GM21423 (cell line): ENCODE data around the gene CXCR5.

ENCODE experiments used
- ATAC-seq: cut with Tn5 transposase; IDR thresholded peaks from one replicate; pipeline ENCODE4 v1.9.1; 2021; ENCODE audit warnings: mild to moderate bottlenecking, moderate library complexity; ENCODE audit not compliant: unreplicated experiment

CXCR5 gene

DNA sequence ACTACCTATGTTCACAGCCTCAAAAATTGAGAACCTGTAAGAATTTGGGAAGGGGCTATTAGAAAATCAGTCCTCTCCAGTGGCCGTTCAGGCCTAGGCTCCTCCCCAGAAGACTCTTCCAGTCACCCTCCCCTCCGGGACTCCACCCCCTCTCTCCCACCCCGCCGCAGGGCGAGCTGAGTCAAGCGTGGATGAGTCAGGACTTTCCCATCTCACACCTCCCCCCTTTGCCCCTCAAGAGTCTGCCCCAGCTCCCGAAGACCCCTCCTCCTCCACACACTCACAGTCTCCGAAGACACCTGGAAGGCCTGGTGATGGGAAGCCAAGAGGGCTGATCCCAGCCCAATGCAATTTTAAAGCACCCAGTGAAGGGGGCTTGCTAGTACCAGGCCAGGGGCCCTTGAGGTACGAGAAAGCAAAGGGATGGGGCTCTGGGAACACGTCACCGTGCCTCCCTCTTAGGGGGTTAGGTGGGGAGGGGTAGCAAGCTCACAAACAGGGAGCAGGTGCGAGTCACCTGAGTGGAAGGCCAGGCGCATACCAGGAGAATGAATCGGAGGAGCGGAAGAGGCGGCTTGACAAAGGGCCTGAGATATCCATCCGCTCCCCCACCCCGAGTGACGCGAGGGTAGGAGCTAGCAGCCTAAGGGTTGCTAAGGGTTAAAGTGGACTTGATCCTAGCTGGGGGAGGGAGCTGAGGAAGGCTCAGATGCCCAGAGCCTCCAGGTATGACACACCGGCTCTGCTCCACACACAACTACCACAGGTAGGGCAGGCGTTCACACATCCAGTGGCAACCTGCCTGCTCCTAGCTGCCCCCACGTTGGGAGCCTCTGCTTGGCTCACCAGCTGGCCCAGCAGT lies 28.4 kb downstream of the CXCR5 start:
- no peak for ATAC-seq

DNA sequence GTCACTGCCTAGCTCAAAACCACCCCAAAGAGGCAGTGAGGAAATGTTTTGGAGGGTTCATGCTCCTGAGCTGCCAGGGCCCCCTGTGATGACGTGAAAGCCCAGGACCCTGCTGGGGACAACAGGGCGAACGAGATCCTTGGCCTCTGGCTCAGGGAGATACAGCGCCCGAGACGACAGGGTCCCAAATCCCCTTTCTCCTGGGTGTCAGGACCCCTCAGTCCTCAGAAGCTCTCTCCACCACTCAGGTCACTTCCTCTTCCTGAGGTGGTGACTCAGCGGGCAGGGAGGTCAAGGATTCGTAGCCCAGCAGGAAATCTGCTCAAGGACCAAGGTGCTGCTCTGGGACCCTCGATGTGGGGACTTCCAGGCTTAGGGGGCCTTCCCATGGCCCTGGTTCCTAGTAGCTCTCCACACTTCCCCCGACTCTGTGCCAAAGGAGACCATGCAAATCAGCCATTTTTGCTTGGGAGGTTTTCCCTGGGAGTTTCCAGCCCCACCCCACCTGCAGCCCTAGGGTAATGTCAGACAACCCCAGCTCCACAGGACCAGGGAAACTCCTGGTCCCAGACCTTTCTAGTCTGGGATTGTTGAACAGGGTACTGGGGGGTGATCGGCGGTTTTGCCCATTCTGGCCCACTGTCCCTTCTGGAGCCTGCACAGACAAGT lies 29.2 kb downstream of the CXCR5 start:
- ATAC-seq, result no peak

DNA sequence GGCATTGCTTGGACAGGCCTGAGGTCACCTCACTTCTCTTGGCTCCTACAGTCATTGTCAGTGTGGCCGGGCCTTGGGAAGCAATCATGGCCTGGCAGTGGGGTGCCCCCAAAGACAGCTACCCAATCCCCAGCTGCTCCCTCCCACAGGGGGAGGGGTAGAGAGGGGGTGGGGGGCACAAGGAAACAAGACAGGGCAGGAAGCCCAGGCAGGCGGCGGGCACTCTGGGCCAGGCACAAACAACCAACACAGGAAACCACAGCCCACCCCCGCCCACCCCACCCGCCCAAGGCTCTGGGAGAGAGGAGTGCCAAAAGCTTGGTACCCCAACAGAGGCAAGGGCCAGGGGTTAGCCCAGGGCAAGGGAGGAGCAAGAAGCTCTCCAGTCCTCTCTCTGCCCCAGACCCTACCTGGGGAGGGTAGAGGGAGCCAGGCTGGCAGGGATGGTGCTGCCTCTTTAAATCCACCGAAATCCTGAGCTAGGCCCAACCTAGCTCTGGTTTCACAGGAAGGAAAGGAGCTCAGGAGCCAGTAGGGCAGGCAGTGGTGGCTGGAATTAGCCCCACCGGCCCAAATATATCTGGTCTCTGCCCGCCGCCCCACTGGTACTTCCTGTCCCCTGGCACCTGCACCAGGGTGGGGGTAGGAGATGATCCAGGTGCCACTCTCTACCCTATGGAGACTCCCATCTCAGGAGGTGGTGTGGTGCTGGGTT lies 29.9 kb downstream of the CXCR5 start:
- ATAC-seq, result no peak

DNA sequence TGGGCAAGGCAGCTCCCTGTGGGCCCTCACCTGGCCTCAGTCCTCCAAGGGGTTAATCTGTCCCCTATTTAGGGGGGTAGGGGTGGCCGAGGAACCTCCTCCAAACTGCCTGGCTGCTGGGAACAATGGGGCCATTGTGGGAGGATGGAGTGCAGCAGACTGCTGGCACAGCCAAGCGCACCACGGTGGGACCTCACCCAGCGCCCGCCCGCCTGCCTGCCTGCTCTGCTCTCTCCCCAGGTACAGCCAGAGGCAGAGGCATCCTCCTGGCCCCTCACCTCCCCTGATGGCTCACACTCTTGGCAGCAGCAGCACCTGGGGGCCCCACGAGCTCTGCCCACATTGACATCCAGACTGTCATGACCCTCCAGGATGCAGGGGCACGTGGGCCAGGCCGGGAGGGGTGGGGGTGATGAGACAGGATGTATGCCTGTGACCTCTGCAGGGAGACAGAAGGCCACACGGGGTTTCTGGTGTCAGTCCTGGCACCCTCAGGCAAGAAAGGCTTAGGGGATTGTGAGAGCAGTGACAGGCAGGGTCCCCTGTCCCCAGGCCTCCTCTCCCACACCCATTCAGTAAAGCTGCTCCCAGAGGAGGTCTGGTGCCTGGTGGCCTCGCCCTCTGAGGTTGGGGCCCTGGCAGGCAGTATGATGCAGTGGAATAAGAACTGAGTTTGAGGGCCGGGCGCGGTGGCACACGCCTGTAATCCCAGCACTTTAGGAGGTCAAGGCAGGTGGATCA lies 30.7 kb downstream of the CXCR5 start:
- no peak for ATAC-seq

DNA sequence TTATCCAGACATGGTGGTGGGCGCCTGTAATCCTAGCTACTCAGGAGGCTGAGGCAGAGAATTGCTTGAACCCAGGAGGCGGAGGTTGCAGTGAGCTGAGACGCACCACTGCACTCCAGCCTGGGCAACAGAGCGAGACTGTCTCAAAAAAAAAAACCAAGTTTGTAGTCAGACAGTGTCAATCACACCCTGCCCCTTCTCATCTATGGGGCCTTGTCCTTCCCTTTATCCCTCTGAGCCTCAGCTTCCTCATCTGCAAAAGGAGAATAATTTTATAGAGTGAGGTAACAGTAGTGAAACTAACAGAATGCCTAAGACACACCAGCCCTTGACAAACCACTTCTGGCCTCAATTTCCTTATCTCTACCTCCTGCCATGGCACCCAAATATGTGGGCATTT lies 31.3 kb downstream of the CXCR5 start:
- ATAC-seq, result no peak

DNA sequence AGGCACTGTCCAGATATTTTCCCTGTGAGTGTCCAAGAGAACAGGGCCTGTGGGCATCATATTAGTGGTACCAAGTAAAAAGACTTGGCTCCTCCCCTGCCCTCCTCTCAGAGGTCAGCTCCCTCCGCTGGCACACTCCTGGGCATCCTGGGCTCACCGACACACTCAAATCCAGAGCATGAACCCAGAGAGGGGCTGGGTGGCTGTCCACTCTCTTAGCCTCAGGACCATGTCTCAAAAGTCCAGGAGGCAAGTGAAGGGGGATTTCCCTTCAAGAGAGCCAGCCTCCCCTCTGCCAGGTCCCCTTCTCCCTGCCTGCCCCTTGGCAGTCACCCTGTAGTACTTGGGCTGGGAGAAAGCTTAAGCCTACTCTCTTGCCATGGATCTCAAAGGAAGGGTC lies 31.7 kb downstream of the CXCR5 start:
- ATAC-seq, result no peak

DNA sequence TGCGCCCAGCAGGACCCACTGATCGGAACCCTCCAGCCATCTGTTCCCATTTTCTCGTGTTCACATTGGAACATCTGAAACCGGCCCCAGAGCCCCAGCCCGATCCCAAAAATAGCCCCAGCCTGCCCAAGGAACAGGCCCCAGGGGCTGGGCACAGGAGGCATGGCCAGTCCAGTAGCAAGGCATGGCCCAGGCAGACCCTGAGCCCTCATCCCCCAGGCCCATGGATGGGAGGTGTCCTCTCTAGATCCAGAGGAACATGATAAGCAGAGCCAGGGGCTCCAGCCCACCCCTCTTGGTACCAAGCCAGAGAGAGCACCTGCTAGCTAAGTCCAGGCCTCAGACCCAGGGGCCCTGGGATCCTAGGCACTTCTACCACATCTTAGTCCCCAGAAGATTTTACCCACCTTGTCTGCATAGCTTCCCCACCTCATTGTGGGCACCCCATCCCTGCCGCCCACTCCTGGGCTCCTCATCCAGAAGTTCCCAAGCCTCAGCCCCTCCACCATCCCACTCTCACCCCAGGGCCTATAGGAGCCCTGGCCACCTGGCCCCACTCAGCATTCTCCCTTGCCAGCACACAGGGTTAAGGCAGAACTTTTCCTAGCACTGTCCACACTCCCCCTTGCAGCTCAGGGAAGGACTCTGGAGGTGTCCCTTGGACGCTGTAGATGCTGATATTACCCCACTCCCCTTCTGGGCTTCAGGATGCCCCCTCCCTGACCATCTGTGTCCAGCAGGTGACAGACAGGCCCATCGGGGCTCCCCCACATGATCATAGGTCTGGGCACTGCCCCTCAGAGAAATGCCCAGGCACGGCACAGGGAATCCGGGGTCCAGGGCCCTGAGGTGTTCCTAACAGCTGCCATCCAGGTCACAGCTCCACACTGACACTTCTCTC lies 32.5 kb downstream of the CXCR5 start:
- ATAC-seq, result no peak

DNA sequence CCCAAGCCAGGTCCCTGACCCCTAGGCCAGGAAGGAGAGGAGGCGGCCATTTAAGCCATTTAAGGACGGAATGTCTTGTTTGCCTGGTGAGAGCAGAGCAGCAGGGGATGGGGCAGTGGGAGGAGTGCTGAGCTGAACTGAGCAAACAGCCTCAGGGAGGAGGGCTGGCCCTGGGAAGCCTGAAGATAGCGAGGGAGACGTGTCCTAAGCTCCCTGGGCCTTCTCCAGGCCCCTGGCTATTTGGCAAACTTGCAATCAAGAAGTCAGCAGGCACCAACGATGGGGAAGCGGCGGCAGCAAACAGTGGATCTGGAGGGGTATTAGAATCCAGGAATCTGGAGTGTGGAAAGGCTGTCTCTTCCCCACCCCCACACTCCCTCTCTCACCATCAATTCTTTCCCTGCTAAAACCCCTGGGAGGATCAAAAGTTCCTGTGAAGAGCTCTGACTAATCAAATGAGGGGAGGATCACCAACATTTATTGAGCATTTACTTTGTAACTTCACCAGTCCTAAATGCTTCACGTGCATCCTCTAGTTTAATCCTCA lies 33.2 kb downstream of the CXCR5 start:
- no peak for ATAC-seq

DNA sequence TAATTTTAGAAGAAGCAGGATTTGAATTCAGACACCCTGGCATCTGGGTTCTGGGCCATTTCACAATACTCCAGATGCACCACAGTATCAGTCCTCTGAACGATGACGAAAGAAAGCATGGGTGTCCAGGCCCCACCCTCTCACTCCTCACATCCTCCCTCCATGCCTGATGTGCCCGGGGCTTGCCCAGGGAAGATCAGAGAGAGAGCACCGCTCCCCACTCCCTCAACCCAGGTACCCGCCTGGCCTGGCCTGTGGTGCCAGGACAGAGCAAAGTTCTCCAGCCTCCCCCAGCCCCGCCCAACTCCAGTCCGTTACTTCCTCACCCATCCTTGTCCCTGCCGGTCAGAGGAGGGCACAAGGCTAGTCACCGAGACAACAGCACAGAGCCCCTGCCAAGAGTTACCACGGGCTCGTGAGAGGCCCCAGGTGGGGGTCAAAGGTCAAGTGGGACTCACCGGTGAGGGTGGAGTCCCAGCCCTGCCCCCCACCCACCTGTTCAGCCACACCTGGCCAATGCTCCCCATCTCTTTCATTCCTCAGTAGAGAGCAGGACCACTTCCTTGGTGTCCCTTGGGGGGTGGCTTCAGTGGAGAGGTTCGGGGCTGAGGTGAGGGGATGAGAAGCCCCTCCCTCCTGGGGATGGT lies 33.9 kb downstream of the CXCR5 start:
- ATAC-seq, result no peak

DNA sequence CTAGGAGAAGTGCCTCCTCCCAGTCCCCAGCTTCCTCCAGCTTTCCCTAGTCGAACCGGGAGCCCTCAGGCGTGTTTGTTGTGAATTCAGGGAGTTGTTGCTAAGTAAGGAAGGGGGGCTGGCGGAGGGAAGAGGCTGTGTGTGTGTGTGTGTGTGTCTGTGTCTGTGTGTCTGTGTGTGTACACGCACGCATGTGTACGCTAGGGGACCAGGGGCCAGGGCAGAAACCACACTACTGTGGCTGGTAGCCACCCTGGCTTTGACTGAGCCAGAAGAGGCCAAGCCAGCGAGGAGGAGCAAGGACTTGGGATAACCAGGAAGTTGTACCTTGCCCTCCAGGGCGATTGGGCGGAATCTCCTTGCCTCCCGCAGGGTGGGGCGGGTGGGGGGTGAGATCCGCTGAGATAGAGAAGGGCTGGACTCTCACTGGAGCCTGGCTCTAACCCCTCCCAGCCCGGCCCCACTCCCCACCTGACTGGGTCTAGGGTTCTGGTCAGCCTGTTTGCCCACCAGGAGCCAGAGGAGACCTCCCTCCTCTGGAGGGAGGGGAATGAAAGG lies 34.5 kb downstream of the CXCR5 start:
- no peak for ATAC-seq

DNA sequence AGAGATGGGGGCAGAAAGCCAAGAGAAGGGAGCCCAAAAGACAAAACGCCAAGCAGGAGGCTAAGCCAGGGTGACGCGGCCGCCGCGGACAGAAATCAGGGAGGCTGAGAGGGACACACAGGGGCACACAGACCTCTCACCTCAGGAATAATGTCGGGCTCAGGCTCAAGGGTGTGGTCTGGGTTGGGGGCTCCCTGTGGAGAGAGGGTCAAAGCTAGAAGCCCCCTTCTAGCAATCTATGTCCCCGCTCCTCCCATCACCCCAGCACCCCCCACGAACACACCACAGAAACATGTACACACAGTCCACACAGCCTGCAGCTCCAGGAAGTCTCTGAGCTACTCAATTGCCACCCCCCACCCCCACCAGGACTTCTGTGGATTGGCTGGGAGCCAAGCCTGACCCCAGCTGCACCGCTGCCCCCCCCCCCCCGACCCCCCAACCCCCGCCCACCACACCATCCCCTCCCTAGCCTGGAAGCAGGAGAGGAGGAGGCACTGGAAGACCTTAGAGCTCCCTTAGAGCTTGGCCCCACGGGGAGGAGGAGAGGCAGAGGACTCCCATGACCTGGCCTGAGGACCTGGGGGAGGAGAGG lies 35.1 kb downstream of the CXCR5 start:
- no peak for ATAC-seq

DNA sequence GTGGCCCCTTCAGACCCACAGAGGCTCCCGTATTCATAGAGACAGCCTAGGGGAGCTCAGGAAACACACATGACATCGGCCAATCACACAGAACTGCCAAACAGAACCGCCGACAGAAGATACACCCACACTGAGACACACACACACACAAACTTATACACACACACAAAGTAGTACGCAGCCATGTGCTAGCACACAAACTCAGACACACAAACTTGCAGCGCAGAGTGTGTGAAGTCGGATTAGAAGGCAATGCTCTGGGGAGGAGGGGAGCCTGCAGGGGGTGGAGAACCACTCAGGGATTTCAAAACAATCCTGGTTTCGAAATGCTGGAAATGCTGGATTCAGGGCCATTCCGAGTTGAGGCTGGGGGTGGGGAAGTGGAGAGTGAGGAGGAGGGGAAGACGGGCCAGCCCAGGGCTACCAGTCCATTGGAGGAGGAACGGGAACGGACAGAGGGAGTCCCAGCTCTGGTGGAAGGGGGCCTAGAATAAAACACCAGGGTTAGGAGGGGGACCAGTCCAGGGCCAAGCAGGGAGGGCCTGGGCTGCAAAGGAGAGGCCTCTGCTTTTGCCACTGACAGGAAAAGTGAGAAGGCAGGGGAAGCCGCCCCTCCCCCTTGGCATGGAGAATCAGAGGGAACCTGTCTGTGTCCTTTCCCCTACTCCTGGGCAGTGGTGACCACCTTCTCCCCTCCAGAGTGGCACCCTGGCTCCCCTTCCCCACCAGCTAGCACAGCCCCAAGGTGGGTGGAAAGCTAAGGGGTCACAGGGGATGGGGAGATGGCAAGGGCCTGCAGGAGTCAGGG lies 37.6 kb downstream of the CXCR5 start:
- no peak for ATAC-seq

DNA sequence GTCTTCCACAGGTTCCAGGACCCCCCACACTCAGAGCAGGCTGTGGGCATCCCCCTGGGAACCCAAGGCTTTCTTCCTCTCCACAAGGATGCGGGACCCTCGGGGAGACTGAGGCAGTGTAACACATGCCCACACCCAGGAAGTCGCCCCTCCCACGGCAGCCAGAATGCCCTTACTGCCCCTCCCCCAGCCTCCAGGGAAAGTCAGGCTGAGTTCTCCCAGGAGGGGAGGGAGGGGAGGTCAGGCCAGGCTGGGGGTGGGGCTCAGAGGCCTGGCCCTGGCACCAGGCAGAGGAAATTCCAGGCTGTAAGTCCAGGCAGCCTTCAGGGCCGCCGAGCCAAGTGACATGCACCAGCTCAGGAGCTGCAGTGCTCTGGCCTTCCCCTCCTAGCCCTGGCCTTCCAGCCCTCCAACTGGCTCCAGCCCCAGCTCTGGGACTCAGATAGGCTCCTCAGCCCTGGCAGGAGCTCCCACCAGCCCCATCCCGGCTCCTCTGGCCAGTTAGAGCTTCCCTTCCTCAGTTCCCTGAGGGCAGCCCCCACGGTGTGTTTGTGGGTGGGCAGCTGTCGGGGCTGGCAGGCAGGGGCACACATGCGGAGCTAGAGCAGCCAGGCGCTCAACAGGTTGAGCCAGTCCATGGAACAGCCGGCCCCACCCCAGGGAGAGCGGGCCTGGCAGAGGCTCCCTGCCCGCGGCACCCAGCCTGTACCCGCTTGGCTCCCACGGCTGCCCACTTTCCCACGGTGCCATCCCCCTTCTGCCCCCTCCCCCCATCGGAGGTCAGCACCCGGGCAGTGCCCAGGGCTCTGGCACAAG lies 38.4 kb downstream of the CXCR5 start:
- no peak for ATAC-seq

DNA sequence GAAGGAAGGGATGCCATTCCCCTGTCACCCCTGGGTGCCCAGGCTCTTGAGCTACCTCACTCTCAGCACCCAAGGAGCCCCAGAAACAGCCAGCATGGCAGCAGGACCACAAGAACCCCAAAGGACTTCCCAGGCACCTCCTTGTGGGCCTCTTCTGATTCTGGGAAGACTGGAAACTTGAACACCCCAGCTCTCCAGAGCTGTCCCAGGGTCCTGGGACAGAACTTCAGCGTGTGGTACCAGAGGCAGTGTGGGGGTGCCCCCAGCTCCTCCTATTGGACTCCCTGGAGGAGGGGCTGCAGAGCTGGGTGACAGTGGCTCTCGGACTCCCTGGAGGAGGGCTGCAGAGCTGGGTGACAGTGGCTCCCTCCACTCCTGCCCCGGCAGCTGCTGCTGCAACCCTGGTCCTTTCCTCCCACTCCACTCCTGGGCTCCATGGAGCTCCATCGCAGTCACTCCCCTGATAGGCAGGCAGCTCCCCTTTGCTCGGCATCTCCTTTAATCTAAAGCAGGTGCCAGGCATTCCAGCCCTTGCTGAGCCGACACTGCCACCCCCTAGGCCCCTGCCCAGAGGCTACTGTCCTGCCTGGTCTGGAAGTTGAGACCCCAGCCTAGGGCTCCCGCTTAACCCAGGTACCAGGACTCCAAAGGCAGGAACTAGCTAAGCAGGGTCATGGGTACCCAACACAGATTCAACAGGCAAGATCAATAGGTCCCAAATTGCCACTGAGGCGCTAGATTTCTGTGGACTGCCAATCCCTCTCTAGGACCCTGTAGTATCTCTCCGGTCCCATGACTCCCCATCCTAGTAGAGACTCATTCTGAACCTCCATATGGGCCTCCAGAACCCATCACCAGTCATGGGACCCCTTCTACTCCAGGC lies 39.3 kb downstream of the CXCR5 start:
- ATAC-seq, result no peak

DNA sequence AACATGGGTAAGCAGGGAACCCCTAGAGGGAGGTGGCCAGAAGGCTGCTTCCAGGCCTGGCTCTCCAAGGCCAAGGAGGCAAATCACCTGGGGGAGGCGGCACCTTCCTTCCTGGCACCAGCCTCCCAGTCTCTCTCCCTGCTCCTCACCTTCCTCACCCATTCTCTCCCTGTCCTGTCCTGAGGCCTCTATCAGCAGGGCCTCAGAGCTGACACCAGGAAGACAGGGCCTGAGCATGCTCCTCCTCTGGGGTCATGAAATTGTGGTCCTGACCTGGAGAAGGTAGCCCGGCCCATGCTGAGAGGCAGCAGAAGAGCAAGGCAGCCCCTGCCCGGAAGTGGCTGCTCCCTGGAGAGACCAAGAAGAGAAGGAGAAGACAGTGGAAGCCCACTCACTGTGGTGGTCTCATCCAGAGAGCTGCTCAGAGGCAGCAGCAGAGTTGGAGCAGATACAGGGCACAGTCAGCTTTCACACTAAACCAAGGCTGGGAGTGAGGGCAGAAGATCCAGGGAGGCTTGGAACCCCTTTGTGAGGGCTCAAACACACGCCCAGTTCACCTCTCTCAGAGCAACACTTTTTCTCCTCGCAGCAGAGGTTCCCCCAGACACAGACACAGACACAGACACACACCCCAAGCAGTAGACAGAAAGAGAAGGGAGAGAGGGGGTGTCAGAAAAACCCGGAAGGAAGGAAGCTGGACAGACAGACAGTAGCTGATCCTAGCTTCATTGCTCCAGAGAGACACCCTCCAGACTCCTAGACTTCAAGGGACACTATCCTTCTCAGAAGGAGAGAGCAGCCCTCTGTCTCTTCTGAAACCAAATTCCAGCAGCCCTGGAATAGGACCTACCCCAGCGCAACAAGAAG lies 40.3 kb downstream of the CXCR5 start:
- no peak for ATAC-seq
